HepG2 (cell line): ENCODE data around the gene ATP5F1A. TPM values are rescaled to one million over a fixed set of nuclear protein-coding genes. Genes with fewer than 3 reads are reported as not detected.

ENCODE experiments used
- ATAC-seq: fragments of 200-7000 bp; cut with Tn5 transposase; 3 replicates; pipeline ENCODE4 v1.9.1; 2020; ENCODE audit warnings: mild to moderate bottlenecking, moderate library complexity
- BruUV-seq: library from RNA; stranded (reverse); fragments of 400-500 nt; replicated peaks from 2 replicates; lab custom pipeline; 2021; lab: Mats Ljungman, UMichigan
- CTCF ChIA-PET: fragments of 300-600 bp; formaldehyde crosslinking; extraction: SDS; loops from one replicate; lab custom pipeline; 2021; ENCODE audit warnings: low total read pairs, inconsistent platforms, low intra/inter-chr PET ratio; lab: Yijun Ruan, JAX
- POLR2A ChIA-PET: fragments of 350-600 bp; sonication (Branson Sonifier 250); formaldehyde crosslinking; loops from one replicate; lab custom pipeline; 2020; ENCODE audit warnings: antibody characterized with exemption, inconsistent platforms; lab: Yijun Ruan, JAX
- DNase-seq: peaks from one replicate; pipeline ENCODE4 v3.0.0-alpha.2; 2015; ENCODE audit warnings: low spot score
- FAIRE-seq: peaks from 3 replicates; lab custom pipeline; 2011; peaks lifted over from hg19 to GRCh38; lab: Jason Lieb, UNC
- H2AFZ ChIP-seq: one replicate; pipeline ENCODE4 v1.6.1; 2011; ENCODE audit warnings: low read length, inconsistent platforms
- H3K27ac ChIP-seq: fragments of 300-600 bp; 3 replicates; pipeline ENCODE4 v1.8.0; 2011; ENCODE audit warnings: mixed run types, mild to moderate bottlenecking, mixed read lengths, low read length, inconsistent platforms; ENCODE audit not compliant: insufficient read depth; ENCODE audit errors: extremely low read length
- H3K27me3 ChIP-seq, 2 experiments: fragments of 200-600 bp in 1 of 2; 2 replicates in 1 of 2; 3 replicates in 1 of 2; pipeline versions ENCODE4 v1.6.0 to v1.8.0; 2011; ENCODE audit warnings: low read length in 2 of 2, mild to moderate bottlenecking in 2 of 2, moderate library complexity in 2 of 2, inconsistent platforms in 1 of 2; ENCODE audit not compliant: insufficient read depth in 2 of 2, control insufficient read depth in 1 of 2
- H3K36me3 ChIP-seq, 2 experiments: fragments of 200-600 bp in 1 of 2; replicated peaks in 1 of 2; 2 replicates in 1 of 2; 3 replicates in 1 of 2; pipeline versions ENCODE4 v1.5.1 to v1.8.0; 2011; ENCODE audit warnings: low read length in 2 of 2, inconsistent platforms in 1 of 2; ENCODE audit not compliant: insufficient read depth in 2 of 2, control insufficient read depth in 1 of 2
- H3K4me1 ChIP-seq: 2 replicates; pipeline ENCODE4 v1.5.1; 2012; ENCODE audit warnings: low read length, inconsistent platforms; ENCODE audit not compliant: insufficient read depth
- H3K4me2 ChIP-seq: 2 replicates; pipeline ENCODE4 v1.6.0; 2011; ENCODE audit warnings: low read depth, low read length, inconsistent platforms
- H3K4me3 ChIP-seq, 3 experiments: fragments of 200-600 bp in 1 of 3; sonication (generic), shearing (Covaris generic) in 1 of 3; replicated peaks in 1 of 3; 2 replicates each; pipeline ENCODE4 v1.5.1; 2011 to 2016; ENCODE audit warnings: low read length in 3 of 3, inconsistent platforms in 2 of 3, low read depth in 2 of 3, mild to moderate bottlenecking in 2 of 3, control low read depth in 1 of 3, mixed read lengths in 1 of 3; ENCODE audit not compliant: insufficient read depth in 1 of 3
- H3K79me2 ChIP-seq: one replicate; pipeline ENCODE4 v1.6.1; 2011; ENCODE audit warnings: low read length, inconsistent platforms; ENCODE audit not compliant: insufficient read depth
- H3K9ac ChIP-seq: 2 replicates; pipeline ENCODE4 v1.6.0; 2011; ENCODE audit warnings: mild to moderate bottlenecking, low read depth, low read length, inconsistent platforms; ENCODE audit not compliant: insufficient read depth
- H3K9me3 ChIP-seq: 2 replicates; pipeline ENCODE4 v1.5.1; 2012; ENCODE audit warnings: mild to moderate bottlenecking, low read length
- H4K20me1 ChIP-seq: 2 replicates; pipeline ENCODE4 v1.6.0; 2011; ENCODE audit warnings: inconsistent platforms, mild to moderate bottlenecking, low read length, moderate library complexity; ENCODE audit not compliant: insufficient read depth
- FOXA3 ChIP-seq: IDR thresholded peaks from 2 replicates; pipeline ENCODE4 v1.6.1; 2016; ENCODE audit warnings: missing genetic modification reagents, missing compliant biosample characterization
- MTERF4 ChIP-seq: sonication (generic); formaldehyde crosslinking; IDR thresholded peaks from 2 replicates; pipeline ENCODE4 v1.8.0; 2023; ENCODE audit warnings: mild to moderate bottlenecking, missing genetic modification reagents
- RXRA ChIP-seq: sonication (generic); formaldehyde crosslinking; IDR thresholded peaks from 2 replicates; pipeline ENCODE4 v1.5.1; 2020; ENCODE audit warnings: missing genetic modification reagents
- TBX3 ChIP-seq: fragments of 450-650 bp; IDR thresholded peaks from 2 replicates; pipeline ENCODE4 v1.6.1; 2017; ENCODE audit warnings: antibody characterized with exemption, mild to moderate bottlenecking, inconsistent platforms, borderline replicate concordance
- ZBTB7B ChIP-seq: sonication (generic); formaldehyde crosslinking; IDR thresholded peaks from 2 replicates; pipeline ENCODE4 v1.4.0; 2020; ENCODE audit warnings: missing genetic modification reagents
- ZNF615 ChIP-seq: sonication (generic); formaldehyde crosslinking; IDR thresholded peaks from 2 replicates; pipeline ENCODE4 v1.5.0; 2020; ENCODE audit warnings: mild to moderate bottlenecking, missing genetic modification reagents, borderline replicate concordance
- ZNF773 ChIP-seq: sonication (generic); formaldehyde crosslinking; IDR thresholded peaks from 2 replicates; pipeline ENCODE4 v1.4.0; 2020; ENCODE audit warnings: missing genetic modification reagents, borderline replicate concordance
- WGBS: methylation state at CpG from one replicate; pipeline ENCODE4 v1.1.6; 2017; ENCODE audit warnings: low lambda C conversion rate; 5-methylcytosine and 5-hydroxymethylcytosine counted together
- in situ Hi-C: cut with HindIII; loops from 2 replicates; pipeline ENCODE4 v1.10.0; 2017; ENCODE audit warnings: low pct_unique_long_range_greater_than_20kb; ENCODE audit not compliant: extremely low pct_ligation_motif_present
- intact Hi-C: fragments of 100-400 bp; cut with micrococcal nuclease; formaldehyde crosslinking; loops from one replicate; pipeline ENCODE4 v1.10.0; 2022; ENCODE audit not compliant: unreplicated experiment
- polyA plus RNA-seq, 8 experiments: library from polyadenylated mRNA; depleted of rRNA in 3 of 8; stranded (reverse) in 7 of 8; unstranded in 1 of 8; fragments of >200 nt; fragmentation: Illumina TruSeq in 4 of 8; extraction: Trizol in 4 of 8; gene quantifications; 2 replicates each; pipeline versions ENCODE4 v1.2.1 to v1.2.3, GENCODE V29; 2011 to 2016; ENCODE audit warnings: low read depth in 4 of 8, missing spikeins in 1 of 8, mixed read lengths in 1 of 8; ENCODE audit not compliant: insufficient read depth in 1 of 8
- total RNA-seq, 5 experiments: library from RNA; depleted of rRNA; stranded (reverse); fragments of >200 nt; fragmentation: Illumina TruSeq; extraction: Trizol; gene quantifications; 2 replicates each; pipeline ENCODE4 v1.2.3, GENCODE V29; 2016; ENCODE audit warnings: low read depth in 1 of 5
- TF ChIP-seq, protein P1 (sequence below): sonication (generic); formaldehyde crosslinking; IDR thresholded peaks from 2 replicates; pipeline ENCODE4 v1.8.1; 2022; ENCODE audit warnings: mild to moderate bottlenecking, missing genetic modification reagents

ATP5F1A gene
- total and polyA plus RNA-seq, 2 of the 13 experiments (the other 11 are each of a cell fraction or from before 2014, with no cell fraction given) = 459 to 922 TPM

GRCh38 chr18:46060359-46060841, 37.7 kb downstream of the ATP5F1A start (continued):
- no peak for TF ChIP-seq RXRA (CRISPR knock-in tag)
- TF ChIP-seq, protein P1, sequence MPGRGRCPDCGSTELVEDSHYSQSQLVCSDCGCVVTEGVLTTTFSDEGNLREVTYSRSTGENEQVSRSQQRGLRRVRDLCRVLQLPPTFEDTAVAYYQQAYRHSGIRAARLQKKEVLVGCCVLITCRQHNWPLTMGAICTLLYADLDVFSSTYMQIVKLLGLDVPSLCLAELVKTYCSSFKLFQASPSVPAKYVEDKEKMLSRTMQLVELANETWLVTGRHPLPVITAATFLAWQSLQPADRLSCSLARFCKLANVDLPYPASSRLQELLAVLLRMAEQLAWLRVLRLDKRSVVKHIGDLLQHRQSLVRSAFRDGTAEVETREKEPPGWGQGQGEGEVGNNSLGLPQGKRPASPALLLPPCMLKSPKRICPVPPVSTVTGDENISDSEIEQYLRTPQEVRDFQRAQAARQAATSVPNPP (CRISPR knock-in tag) = no peak
- no peak for TF ChIP-seq ZNF773

DNA sequence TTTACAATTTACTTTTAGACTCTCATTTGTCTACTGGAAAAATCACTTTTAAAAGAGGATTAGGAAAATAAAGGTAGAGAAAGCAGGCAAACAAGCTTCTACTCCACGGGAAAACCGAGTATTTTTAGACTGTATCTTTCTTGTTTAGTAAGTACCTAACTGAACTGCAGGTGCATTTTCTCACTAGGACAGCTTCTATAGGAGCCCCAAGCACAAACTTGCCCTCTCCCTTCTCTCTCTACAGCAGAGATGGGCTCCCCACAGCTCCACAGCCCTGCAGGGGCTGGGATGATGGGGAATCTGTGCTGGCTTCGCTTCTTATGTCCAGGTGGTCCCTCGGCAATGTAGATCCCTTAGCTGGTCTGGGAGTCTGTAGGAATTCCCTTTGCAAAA, 42.3 kb downstream of the ATP5F1A start:
- in situ Hi-C loops (no loop called here), intact Hi-C loops (no loop called here)
- ChIA-PET CTCF (no interaction called here), POLR2A (no interaction called here)
- peaks cover 20% of the 10 kb centered on the region for H3K4me1 ChIP-seq
- H3K9me3 ChIP-seq = no peaks in the 10 kb centered on the region
- H3K27me3 ChIP-seq = peaks cover 0 to 32% of the 10 kb centered on the region in 2 experiments; a peak in 3 of 5 replicates
- no peak for TF ChIP-seq ZBTB7B (CRISPR knock-in tag)
- TF ChIP-seq TBX3 = no peak
- no peak for TF ChIP-seq FOXA3 (CRISPR knock-in tag)
- TF ChIP-seq MTERF4 (CRISPR knock-in tag) = no peak
- no peak for TF ChIP-seq ZNF615 (CRISPR knock-in tag)
- FAIRE-seq (no peak), ATAC-seq (no peak), DNase-seq (no peak)
- H3K79me2 ChIP-seq = no peaks in the 10 kb centered on the region
- H4K20me1 ChIP-seq = peaks cover 4% of the 10 kb centered on the region; the same call in 1 of the 2 replicates
- H3K4me3 ChIP-seq = no peak overlapping the region
- H3K9ac ChIP-seq = no peak overlapping the region
- H3K27ac ChIP-seq = no peak overlapping the region
- no peak overlapping the region for H2AFZ ChIP-seq
- no TSS peak for BruUV-seq
- 52% methylated on average over 4 of the region's 4 CpGs for WGBS
- no peak overlapping the region for H3K4me2 ChIP-seq
- no peaks in the 10 kb centered on the region for H3K36me3 ChIP-seq
